Fibroblast of lung (primary cell): ENCODE data around the gene VRK1. TPM values are rescaled to one million over a fixed set of nuclear protein-coding genes. Genes with fewer than 3 reads are reported as not detected.

Experiments
- DNase-seq, 2 donors: peaks; one replicate each; pipeline versions ENCODE4 v3.0.0 to v3.0.0-alpha.2; 2010; ENCODE audit warnings: low read depth in 2 of 2
- H2AFZ ChIP-seq: 2 replicates; pipeline ENCODE4 v1.5.1; 2012; ENCODE audit warnings: low read length, control low read depth, inconsistent platforms
- H3K27ac ChIP-seq: 2 replicates; pipeline ENCODE4 v1.5.1; 2011; ENCODE audit warnings: low read length, control low read depth; ENCODE audit not compliant: insufficient read depth
- H3K27me3 ChIP-seq: 2 replicates; pipeline ENCODE4 v1.5.1; 2011; ENCODE audit warnings: mild to moderate bottlenecking, low read length; ENCODE audit not compliant: control insufficient read depth, insufficient read depth
- H3K36me3 ChIP-seq: 2 replicates; pipeline ENCODE4 v1.5.1; 2011; ENCODE audit warnings: low read length; ENCODE audit not compliant: control insufficient read depth, insufficient read depth
- H3K4me1 ChIP-seq: 2 replicates; pipeline ENCODE4 v1.5.1; 2011; ENCODE audit warnings: low read length; ENCODE audit not compliant: control insufficient read depth, insufficient read depth; ENCODE audit errors: extremely low read depth
- H3K4me2 ChIP-seq: 2 replicates; pipeline ENCODE4 v1.5.1; 2011; ENCODE audit warnings: low read length, control low read depth; ENCODE audit not compliant: insufficient read depth; ENCODE audit errors: extremely low read depth
- H3K4me3 ChIP-seq, 4 experiments: fragments of 200-600 bp in 1 of 4; sonication (generic) in 1 of 4; replicated peaks in 1 of 4; 2 replicates each; pipeline ENCODE4 v1.5.1; 2011 to 2016; ENCODE audit warnings: low read length in 4 of 4, low read depth in 3 of 4, mild to moderate bottlenecking in 3 of 4, control low read depth in 2 of 4, inconsistent platforms in 1 of 4, mixed read lengths in 1 of 4; ENCODE audit not compliant: insufficient read depth in 1 of 4; ENCODE audit errors: control extremely low read depth in 1 of 4
- H3K79me2 ChIP-seq: 2 replicates; pipeline ENCODE4 v1.5.1; 2012; ENCODE audit warnings: mild to moderate bottlenecking, low read length, inconsistent platforms; ENCODE audit not compliant: control insufficient read depth, insufficient read depth
- H3K9ac ChIP-seq: 2 replicates; pipeline ENCODE4 v1.5.1; 2011; ENCODE audit warnings: mild to moderate bottlenecking, low read length, control low read depth; ENCODE audit not compliant: insufficient read depth
- H3K9me3 ChIP-seq: 2 replicates; pipeline ENCODE4 v1.5.1; 2012; ENCODE audit warnings: low read depth, low read length; ENCODE audit not compliant: control insufficient read depth, insufficient read depth
- H4K20me1 ChIP-seq: 2 replicates; pipeline ENCODE4 v1.5.1; 2011; ENCODE audit warnings: low read length; ENCODE audit not compliant: control insufficient read depth, insufficient read depth; ENCODE audit errors: extremely low read depth
- CTCF ChIP-seq, 2 donors: IDR thresholded peaks in 1 of 2; conservative IDR thresholded peaks in 1 of 2; 1 replicate in 1 of 2; 2 replicates in 1 of 2; pipeline ENCODE4 v1.5.1; 2011 to 2012; ENCODE audit warnings: low read length in 2 of 2, control low read depth in 1 of 2, inconsistent platforms in 1 of 2, low read depth in 1 of 2, mild to moderate bottlenecking in 1 of 2
- EZH2 ChIP-seq: IDR thresholded peaks from 2 replicates; pipeline ENCODE4 v1.5.1; 2012; ENCODE audit warnings: low read length, control low read depth, mild to moderate bottlenecking; ENCODE audit errors: missing control alignments
- polyA plus RNA-seq, 2 donors: library from polyadenylated mRNA; depleted of rRNA in 1 of 2; stranded (reverse) in 1 of 2; unstranded in 1 of 2; fragments of >200 nt; gene quantifications; 2 replicates each; pipeline ENCODE4 v1.2.1, GENCODE V29; 2011 to 2012; ENCODE audit warnings: missing spikeins in 1 of 2
- total RNA-seq: library from RNA; depleted of rRNA; stranded (reverse); fragments of >200 nt; gene quantifications from 2 replicates; pipeline ENCODE4 v1.2.1, GENCODE V29; 2014

VRK1 gene
- total and polyA plus RNA-seq, 2 donors (not counting 1 experiment from before 2014, with no cell fraction given), result 11.5 to 24.9 TPM

- no peak overlapping the region for H3K4me3 ChIP-seq
- H3K27me3 ChIP-seq, result no peaks in the 10 kb centered on the region
- H3K27ac ChIP-seq, result no peak overlapping the region
- H3K36me3 ChIP-seq, result no peaks in the 10 kb centered on the region
- no peak overlapping the region for H3K4me2 ChIP-seq
- no peaks in the 10 kb centered on the region for H4K20me1 ChIP-seq
- H3K9me3 ChIP-seq, result no peaks in the 10 kb centered on the region
- H3K4me1 ChIP-seq, result no peaks in the 10 kb centered on the region
- TF ChIP-seq EZH2 (no peak), CTCF (conservative IDR thresholded peaks at IDR 0.05 in 1 of 2, IDR thresholded peaks at IDR 0.05 in 1 of 2; ENCODE audit: low read depth in 1 of 2, low read length in 2 of 2) (no peak)
- no peaks in the 10 kb centered on the region for H3K79me2 ChIP-seq
- no peak overlapping the region for H3K9ac ChIP-seq
- no peak overlapping the region for H2AFZ ChIP-seq
- DNase-seq, result no peak
Measured at GRCh38 chr14:96849733-96850132, 52.6 kb downstream of the VRK1 start.

GRCh38 chr14:96851694-96852381 lies 54.7 kb downstream of the VRK1 start:
- DNase-seq, result no peak
- H3K4me3 ChIP-seq, result no peak overlapping the region
- no peak for TF ChIP-seq EZH2
- no peak for TF ChIP-seq CTCF (conservative IDR thresholded peaks at IDR 0.05 in 1 of 2, IDR thresholded peaks at IDR 0.05 in 1 of 2; ENCODE audit: low read depth in 1 of 2, low read length in 2 of 2)
- H3K27ac ChIP-seq, result no peak overlapping the region
- H3K4me2 ChIP-seq, result no peak overlapping the region
- H3K79me2 ChIP-seq, result no peaks in the 10 kb centered on the region
- no peaks in the 10 kb centered on the region for H3K4me1 ChIP-seq
- H3K9ac ChIP-seq, result no peak overlapping the region
- H3K27me3 ChIP-seq, result no peaks in the 10 kb centered on the region
- H3K36me3 ChIP-seq, result no peaks in the 10 kb centered on the region
- H4K20me1 ChIP-seq, result no peaks in the 10 kb centered on the region
- no peak overlapping the region for H2AFZ ChIP-seq
- no peaks in the 10 kb centered on the region for H3K9me3 ChIP-seq

GRCh38 chr14:96852823-96853422 lies 55.7 kb downstream of the VRK1 start:
- Histone ChIP-seq H3K36me3 (no peaks in the 10 kb centered on the region), H3K27ac (no peak overlapping the region), H3K4me3 (no peak overlapping the region), H3K79me2 (no peaks in the 10 kb centered on the region), H3K4me2 (no peak overlapping the region), H2AFZ (no peak overlapping the region), H3K9ac (no peak overlapping the region), H3K9me3 (no peaks in the 10 kb centered on the region), H4K20me1 (no peaks in the 10 kb centered on the region), H3K27me3 (no peaks in the 10 kb centered on the region), H3K4me1 (no peaks in the 10 kb centered on the region)
- DNase-seq, result peak; percentile 40 to 81
- TF ChIP-seq EZH2 (no peak), CTCF (conservative IDR thresholded peaks at IDR 0.05 in 1 of 2, IDR thresholded peaks at IDR 0.05 in 1 of 2; ENCODE audit: low read depth in 1 of 2, low read length in 2 of 2) (peak; percentile 71 to 86)
